IPS-20b (cell line): ENCODE measurements around the gene AOC1.
A peak's percentile ranks its signal among the peaks of the same experiment; 100 is the strongest.

ENCODE experiments used
- H3K27ac ChIP-seq: one replicate; pipeline ENCODE4 v1.5.1; 2013; ENCODE audit warnings: low read length
- H3K27me3 ChIP-seq: 2 replicates; pipeline ENCODE4 v1.6.1; 2013; ENCODE audit warnings: mild to moderate bottlenecking, low read length, inconsistent platforms; ENCODE audit not compliant: insufficient read depth
- H3K36me3 ChIP-seq: 2 replicates; pipeline ENCODE4 v1.6.1; 2013; ENCODE audit warnings: low read depth, mild to moderate bottlenecking, inconsistent platforms, low read length, moderate library complexity; ENCODE audit not compliant: insufficient read depth
- H3K4me1 ChIP-seq: 2 replicates; pipeline ENCODE4 v1.6.1; 2013; ENCODE audit warnings: mild to moderate bottlenecking, control low read depth, inconsistent platforms, low read length, moderate library complexity; ENCODE audit not compliant: insufficient read depth
- H3K4me3 ChIP-seq: 2 replicates; pipeline ENCODE4 v1.5.1; 2013; ENCODE audit warnings: mild to moderate bottlenecking, low read length, inconsistent platforms
- H3K9ac ChIP-seq: 2 replicates; pipeline ENCODE4 v1.6.1; 2013; ENCODE audit warnings: low read depth, mild to moderate bottlenecking, inconsistent platforms, low read length, moderate library complexity
- H3K9me3 ChIP-seq: 2 replicates; pipeline ENCODE4 v1.6.1; 2013; ENCODE audit warnings: mild to moderate bottlenecking, low read depth, low read length, inconsistent platforms; ENCODE audit not compliant: insufficient read depth

Gene AOC1

DNA sequence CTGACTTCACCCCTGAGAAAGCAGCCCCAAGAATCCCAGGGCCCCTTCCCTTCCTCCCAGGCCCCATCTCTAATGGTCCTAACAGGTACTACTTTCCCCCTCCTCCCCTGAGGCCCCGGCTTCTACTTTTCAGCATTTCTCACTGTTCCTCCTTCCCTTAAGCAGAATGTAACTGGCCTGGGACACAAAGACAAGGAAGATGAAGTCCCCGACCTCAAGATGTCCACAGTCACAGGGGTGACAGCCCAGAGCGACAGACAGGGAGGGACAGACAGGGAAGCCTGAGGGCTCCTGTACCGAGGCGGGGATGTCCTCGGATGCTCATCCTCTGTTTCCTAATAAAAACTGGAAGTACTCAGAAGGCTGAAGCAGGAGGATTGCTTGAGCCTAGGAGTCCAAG, 11.6 kb downstream of the AOC1 start:
- Histone ChIP-seq H3K9me3 (no peaks in the 10 kb centered on the region), H3K36me3 (no peaks in the 10 kb centered on the region), H3K9ac (no peak overlapping the region), H3K4me1 (peaks cover 4% of the 10 kb centered on the region; the same call in 1 of the 2 replicates), H3K4me3 (no peak overlapping the region), H3K27me3 (no peaks in the 10 kb centered on the region), H3K27ac (no peak overlapping the region)

GRCh38 chr7:150866932-150867564, 14.7 kb downstream of the AOC1 start:
- Histone ChIP-seq H3K27me3 (no peaks in the 10 kb centered on the region), H3K9me3 (no peaks in the 10 kb centered on the region), H3K4me1 (peaks cover 3% of the 10 kb centered on the region; the same call in 1 of the 2 replicates), H3K9ac (no peak overlapping the region; the same call in 1 of the 2 replicates), H3K27ac (no peak overlapping the region), H3K4me3 (no peak overlapping the region), H3K36me3 (no peaks in the 10 kb centered on the region)

- Histone ChIP-seq H3K9ac (no peak overlapping the region), H3K27ac (no peak overlapping the region), H3K27me3 (no peaks in the 10 kb centered on the region), H3K9me3 (no peaks in the 10 kb centered on the region), H3K36me3 (no peaks in the 10 kb centered on the region), H3K4me3 (no peak overlapping the region), H3K4me1 (no peaks in the 10 kb centered on the region)
Measured at GRCh38 chr7:150867605-150868004, 15.3 kb downstream of the AOC1 start.

GRCh38 chr7:150869467-150869866, 17.1 kb downstream of the AOC1 start:
- H3K27me3 ChIP-seq, result no peaks in the 10 kb centered on the region; the same call in 1 of the 2 replicates
- no peaks in the 10 kb centered on the region for H3K4me1 ChIP-seq
- H3K36me3 ChIP-seq, result no peaks in the 10 kb centered on the region
- no peaks in the 10 kb centered on the region for H3K9me3 ChIP-seq
- no peak overlapping the region for H3K27ac ChIP-seq
- H3K9ac ChIP-seq, result no peak overlapping the region
- no peak overlapping the region for H3K4me3 ChIP-seq

GRCh38 chr7:150871601-150872000, 19.3 kb downstream of the AOC1 start:
- Histone ChIP-seq H3K4me1 (no peaks in the 10 kb centered on the region), H3K9ac (no peak overlapping the region), H3K27me3 (no peaks in the 10 kb centered on the region; the same call in 1 of the 2 replicates), H3K9me3 (no peaks in the 10 kb centered on the region), H3K4me3 (no peak overlapping the region), H3K36me3 (no peaks in the 10 kb centered on the region), H3K27ac (no peak overlapping the region)

GRCh38 chr7:150874401-150875198, 22.3 kb downstream of the AOC1 start:
- H3K27me3 ChIP-seq, result no peaks in the 10 kb centered on the region; the same call in 1 of the 2 replicates
- no peak overlapping the region for H3K4me3 ChIP-seq
- no peaks in the 10 kb centered on the region for H3K9me3 ChIP-seq
- H3K9ac ChIP-seq, result no peak overlapping the region
- no peak overlapping the region for H3K27ac ChIP-seq
- no peaks in the 10 kb centered on the region for H3K4me1 ChIP-seq
- no peaks in the 10 kb centered on the region for H3K36me3 ChIP-seq

DNA sequence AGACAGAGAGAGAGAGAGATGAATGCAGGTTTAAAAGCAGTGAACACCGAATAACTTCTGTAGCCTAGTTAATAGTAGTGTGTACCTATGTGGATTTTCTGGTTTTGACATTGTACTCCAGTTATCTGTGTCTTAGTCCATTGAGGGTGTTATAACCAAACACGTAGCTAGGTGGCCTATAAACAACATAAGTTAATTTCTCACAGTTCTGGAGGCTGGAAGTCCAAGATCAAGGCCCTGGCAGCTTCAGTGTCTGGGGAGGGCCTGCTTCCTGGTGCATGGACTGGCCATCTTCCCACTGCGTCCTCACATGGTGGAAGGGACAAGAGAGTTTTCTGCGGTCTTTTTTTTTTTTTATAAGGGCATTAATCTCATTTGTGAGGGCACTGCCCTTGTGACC, 23.5 kb downstream of the AOC1 start:
- Histone ChIP-seq H3K36me3 (no peaks in the 10 kb centered on the region), H3K4me3 (no peak overlapping the region), H3K9ac (no peak overlapping the region), H3K27me3 (no peaks in the 10 kb centered on the region; the same call in 1 of the 2 replicates), H3K4me1 (no peaks in the 10 kb centered on the region), H3K27ac (no peak overlapping the region), H3K9me3 (no peaks in the 10 kb centered on the region)

DNA sequence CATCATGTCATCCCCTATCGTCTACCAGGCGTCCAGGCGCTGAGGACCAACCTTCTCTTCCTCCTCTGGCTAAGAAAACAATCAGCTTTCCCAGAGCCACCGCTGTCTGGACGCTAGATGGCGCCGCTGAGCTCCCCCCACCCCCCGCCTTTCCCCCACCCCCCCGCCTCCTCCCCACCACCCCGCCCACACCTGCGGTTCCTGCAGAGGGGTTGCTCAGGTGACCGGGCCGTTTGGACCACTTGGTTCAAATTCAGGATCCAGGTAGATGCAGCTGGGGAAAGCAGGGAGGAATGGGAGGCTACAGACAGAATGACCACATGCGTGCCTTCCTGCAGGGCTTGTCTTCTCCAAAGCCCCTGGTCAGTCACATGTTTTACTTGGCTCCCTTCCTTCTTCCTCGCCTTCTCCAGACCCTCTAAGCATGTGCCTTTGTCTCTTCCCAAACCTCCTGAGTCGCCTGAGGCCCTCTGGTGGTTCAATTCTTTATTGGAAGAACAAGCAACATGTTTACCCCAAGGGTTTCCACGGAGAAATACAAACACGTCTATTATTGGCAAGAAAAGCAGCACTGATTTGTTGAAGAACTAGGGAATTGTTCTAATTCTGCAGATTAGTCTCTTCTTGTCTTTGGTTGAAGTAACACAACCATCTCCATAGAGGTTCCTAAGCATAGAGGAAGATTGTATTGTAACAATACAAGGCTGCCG, 24.7 kb downstream of the AOC1 start:
- H3K4me1 ChIP-seq, result no peaks in the 10 kb centered on the region
- peak overlapping the region; percentile 75; the same call in 1 of the 2 replicates for H3K9ac ChIP-seq
- H3K9me3 ChIP-seq, result no peaks in the 10 kb centered on the region
- no peaks in the 10 kb centered on the region for H3K36me3 ChIP-seq
- H3K4me3 ChIP-seq, result peak overlapping the region; percentile 66
- H3K27ac ChIP-seq, result no peak overlapping the region
- no peaks in the 10 kb centered on the region; the same call in 1 of the 2 replicates for H3K27me3 ChIP-seq

GRCh38 chr7:150877536-150877935, 25.2 kb downstream of the AOC1 start:
- Histone ChIP-seq H3K27ac (no peak overlapping the region), H3K36me3 (no peaks in the 10 kb centered on the region), H3K9me3 (no peaks in the 10 kb centered on the region; the same call in 1 of the 2 replicates), H3K4me1 (no peaks in the 10 kb centered on the region), H3K27me3 (no peaks in the 10 kb centered on the region; the same call in 1 of the 2 replicates), H3K9ac (peak overlapping the region; percentile 75; the same call in 1 of the 2 replicates), H3K4me3 (peak overlapping the region; percentile 66)

DNA sequence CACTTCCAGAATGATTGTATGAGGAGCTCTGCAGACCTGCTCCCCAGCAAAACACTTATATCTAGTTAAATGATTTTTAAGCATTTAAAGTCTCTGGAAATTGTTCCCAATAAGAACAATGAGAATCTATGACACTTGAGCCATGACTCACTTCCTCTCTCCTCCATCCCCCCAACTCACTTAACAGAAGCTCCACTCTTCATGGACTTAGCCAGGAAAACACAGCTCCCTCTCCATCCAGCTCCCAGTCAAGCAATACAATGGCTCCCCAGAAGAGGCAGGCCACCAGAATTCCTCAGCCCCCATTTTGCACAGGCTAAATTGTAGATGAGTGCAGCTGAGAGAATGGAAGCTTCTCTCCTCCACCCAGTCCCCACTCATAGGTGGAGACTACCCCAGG, 27.0 kb downstream of the AOC1 start:
- Histone ChIP-seq H3K9me3 (no peaks in the 10 kb centered on the region; the same call in 1 of the 2 replicates), H3K27ac (no peak overlapping the region)

GRCh38 chr7:150881189-150881588, 28.9 kb downstream of the AOC1 start:
- H3K9me3 ChIP-seq, result peaks cover 3% of the 10 kb centered on the region; the same call in 1 of the 2 replicates
- H3K27ac ChIP-seq, result no peak overlapping the region
- no peaks in the 10 kb centered on the region for H3K27me3 ChIP-seq
- H3K36me3 ChIP-seq, result no peaks in the 10 kb centered on the region
- H3K9ac ChIP-seq, result no peak overlapping the region
- no peaks in the 10 kb centered on the region for H3K4me1 ChIP-seq
- no peak overlapping the region for H3K4me3 ChIP-seq

More for the DNA sequence above, 27.0 kb downstream of the AOC1 start:
- no peaks in the 10 kb centered on the region for H3K36me3 ChIP-seq
- no peaks in the 10 kb centered on the region; the same call in 1 of the 2 replicates for H3K27me3 ChIP-seq
- H3K4me3 ChIP-seq, result no peak overlapping the region
- no peak overlapping the region for H3K9ac ChIP-seq
- H3K4me1 ChIP-seq, result no peaks in the 10 kb centered on the region
